ENCODE data around the gene LARP4. TPM values are rescaled to one million over a fixed set of nuclear protein-coding genes. Genes with fewer than 3 reads are reported as not detected.
"Not testable (repeated sequence)": the region's sequence is repeated elsewhere in the genome, so short reads cannot be mapped to it uniquely, and the experiment has no call there.

LARP4 gene
- total and polyA plus RNA-seq, 2 experiments from 2014 or later, result 17.4 to 30.9 TPM

DNA sequence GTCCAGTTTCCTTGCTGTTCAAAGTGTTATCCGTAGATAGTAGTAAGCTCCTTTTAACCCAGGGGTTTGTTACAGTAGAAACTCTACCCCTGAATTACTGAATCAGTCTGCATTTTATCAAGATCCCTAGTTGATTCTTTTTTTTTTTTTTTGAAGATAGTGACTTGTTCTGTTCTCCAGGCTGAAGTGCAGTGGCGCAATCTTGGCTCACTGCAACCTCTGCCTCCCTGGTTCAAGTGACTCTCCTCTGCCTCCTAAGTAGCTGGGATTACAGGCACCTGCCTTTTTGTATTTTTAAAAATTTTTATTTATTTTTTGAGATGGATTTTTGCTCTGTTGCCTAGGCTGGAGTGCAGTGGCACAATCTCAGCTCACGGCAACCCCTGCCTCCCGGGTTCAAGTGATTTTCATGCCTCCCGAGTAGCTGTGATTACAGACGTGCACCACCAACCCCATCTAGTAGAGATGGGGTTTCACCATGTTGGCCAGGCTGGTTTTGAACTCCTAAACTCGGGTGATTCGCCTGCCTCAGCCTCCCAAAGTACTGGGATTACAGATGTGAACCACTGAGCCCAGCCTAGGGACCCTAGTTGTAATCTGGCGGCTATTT lies 10.5 kb downstream of the LARP4 start:
- Histone ChIP-seq H3K79me2 (ENCODE audit: insufficient read depth) (peaks cover 100% of the 10 kb centered on the region), H3K4me3 (no peak overlapping the region), H3K9me2 (ENCODE audit: insufficient read depth) (no peaks in the 10 kb centered on the region), H3K27me3 (replicated peaks; ENCODE audit: insufficient read depth) (no peaks in the 10 kb centered on the region), H3F3A (ENCODE audit: insufficient read depth) (no peaks in the 10 kb centered on the region), H3K4me1 (ENCODE audit: insufficient read depth) (no peaks in the 10 kb centered on the region), H3K9ac (no peak overlapping the region), H3K4me2 (ENCODE audit: unreplicated experiment) (no peak overlapping the region), H3K27ac (no peak overlapping the region), H4K20me1 (ENCODE audit: insufficient read depth) (peaks cover 12% of the 10 kb centered on the region), H3K9me3 (ENCODE audit: low read depth) (no peaks in the 10 kb centered on the region), H2AFZ (no peak overlapping the region), H3K36me3 (ENCODE audit: low read depth) (0 out of 2 replicates have a peak, but pooled peaks cover 3% of the 10 kb centered on the region)
- WGBS, 2 experiments (ENCODE audit: low coverage in 1 of 2, low lambda C conversion rate in 2 of 2, missing lambda C conversion rate in 2 of 2), result 89 to 90% methylated on average over 9 of the region's 9 CpGs
- no peak for DNase-seq
- in situ Hi-C loops (cut with MboI), result no loop called here
- TF ChIP-seq EZH2phosphoT487 (IDR thresholded peaks at IDR 0.05; ENCODE audit: insufficient read depth, low read depth), result no peak

DNA sequence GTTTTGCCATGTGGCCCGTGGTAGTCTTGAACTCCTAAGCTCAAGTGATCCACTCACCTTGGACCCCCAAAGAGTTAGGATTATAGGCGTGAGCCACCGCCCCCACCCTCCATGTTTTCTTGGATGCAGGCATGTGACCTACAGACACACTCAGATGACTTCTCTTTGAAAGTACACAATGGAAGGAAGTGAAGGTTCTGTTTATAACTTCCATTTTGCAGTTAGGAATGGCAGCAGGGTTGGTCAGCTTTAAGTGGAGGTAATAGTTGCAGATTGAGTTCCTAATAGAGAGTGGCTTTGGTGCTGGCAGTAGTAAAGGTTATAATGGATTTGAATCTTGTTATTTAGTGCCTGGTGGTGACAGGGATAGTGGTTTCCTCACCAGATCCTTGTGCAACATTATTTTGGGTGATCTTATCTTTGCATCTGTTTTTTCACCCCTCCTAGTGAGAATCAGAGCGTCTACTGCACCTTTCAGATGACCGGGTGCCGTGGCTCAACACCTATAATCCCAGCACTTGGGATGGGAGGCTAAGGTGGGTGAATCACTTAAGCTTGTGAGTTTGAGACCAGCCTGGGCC lies 15.3 kb downstream of the LARP4 start:
- no peak overlapping the region for H3K27ac ChIP-seq
- 94 to 98% methylated on average over 6 of the region's 6 CpGs for WGBS, 2 experiments (ENCODE audit: low coverage in 1 of 2, low lambda C conversion rate in 2 of 2, missing lambda C conversion rate in 2 of 2)
- no peaks in the 10 kb centered on the region for H3F3A ChIP-seq (ENCODE audit: insufficient read depth)
- no peaks in the 10 kb centered on the region for H3K9me2 ChIP-seq (ENCODE audit: insufficient read depth)
- H3K9me3 ChIP-seq (ENCODE audit: low read depth), result no peaks in the 10 kb centered on the region
- TF ChIP-seq EZH2phosphoT487 (IDR thresholded peaks at IDR 0.05; ENCODE audit: insufficient read depth, low read depth), result no peak
- TF ChIP-seq EZH2 (IDR thresholded peaks at IDR 0.05; ENCODE audit: insufficient read depth, poor library complexity, severe bottlenecking), result no peak
- no peaks in the 10 kb centered on the region for H3K4me1 ChIP-seq (ENCODE audit: insufficient read depth)
- peaks cover 100% of the 10 kb centered on the region for H3K79me2 ChIP-seq (ENCODE audit: insufficient read depth)
- H3K4me2 ChIP-seq (ENCODE audit: unreplicated experiment), result no peak overlapping the region
- H3K27me3 ChIP-seq (replicated peaks; ENCODE audit: insufficient read depth), result no peaks in the 10 kb centered on the region
- H2AFZ ChIP-seq, result no peak overlapping the region
- no peak overlapping the region for H3K9ac ChIP-seq
- H3K36me3 ChIP-seq (ENCODE audit: low read depth), result 0 out of 2 replicates have a peak, but pooled peaks cover 8% of the 10 kb centered on the region
- H3K4me3 ChIP-seq, result no peak overlapping the region
- H4K20me1 ChIP-seq (ENCODE audit: insufficient read depth), result peaks cover 12% of the 10 kb centered on the region
- in situ Hi-C loops (cut with MboI), result no loop called here
- no peak for DNase-seq

DNA sequence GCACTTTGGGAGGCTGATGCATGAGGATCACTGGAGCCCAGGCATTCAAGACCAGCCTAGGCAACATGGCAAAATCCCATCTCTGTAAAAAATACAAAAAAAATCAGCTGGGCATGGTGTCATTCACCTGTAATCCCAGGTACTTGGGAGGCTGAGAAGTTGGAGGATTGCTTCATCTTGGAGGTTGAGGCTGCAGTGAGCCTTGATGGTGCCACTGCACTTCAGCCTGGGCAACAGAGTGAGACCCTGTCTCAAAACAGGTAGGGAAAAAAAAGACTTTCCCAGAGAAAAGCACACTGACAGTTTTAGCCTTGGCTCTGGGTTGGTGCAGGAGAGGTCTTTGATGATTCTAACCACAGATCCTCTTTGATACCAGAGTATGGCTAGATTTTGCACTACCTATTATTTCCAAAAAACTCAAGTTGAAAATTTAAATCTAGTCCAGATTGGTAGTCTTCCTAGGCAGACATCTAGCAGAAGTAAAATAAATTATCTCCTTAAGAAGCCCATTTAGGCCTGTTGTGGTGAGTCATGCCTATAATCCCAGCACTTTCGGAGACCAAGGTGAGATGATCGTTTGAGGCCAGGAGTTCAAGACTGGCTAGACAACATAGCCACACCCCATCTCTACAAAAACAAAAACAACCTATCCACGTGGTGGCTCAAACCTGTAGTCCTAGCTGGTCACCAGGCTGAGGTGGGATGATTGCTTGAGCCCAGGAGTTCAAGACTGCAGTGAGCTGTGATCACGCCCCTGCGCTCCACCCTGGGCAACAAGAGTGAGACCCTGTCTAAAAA lies 18.6 kb downstream of the LARP4 start:
- H4K20me1 ChIP-seq (ENCODE audit: insufficient read depth), result peaks cover 5% of the 10 kb centered on the region; the same call in 1 of the 2 replicates
- 85 to 88% methylated on average over 5 of the region's 5 CpGs for WGBS, 2 experiments (ENCODE audit: low coverage in 1 of 2, low lambda C conversion rate in 2 of 2, missing lambda C conversion rate in 2 of 2)
- no peak for DNase-seq

DNA sequence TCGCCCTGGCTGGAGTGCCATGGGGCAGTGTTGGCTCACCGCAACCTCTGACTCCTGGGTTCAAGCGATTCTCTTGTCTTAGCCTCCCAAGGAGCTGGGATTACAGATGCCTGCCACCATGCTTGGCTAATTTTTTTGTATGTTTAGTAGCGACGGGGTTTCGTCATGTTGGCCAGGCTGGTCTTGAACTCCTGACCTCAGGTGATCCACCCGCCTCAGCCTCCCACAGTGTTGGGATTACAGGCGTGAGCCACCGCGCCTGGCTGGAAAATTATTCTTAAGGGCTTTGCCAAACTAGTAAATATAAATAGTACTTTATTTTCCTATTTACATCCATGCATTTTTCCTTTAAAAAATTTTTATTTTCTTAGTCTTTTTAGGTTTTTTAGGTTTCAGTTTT lies 22.2 kb downstream of the LARP4 start:
- WGBS, 2 experiments (ENCODE audit: low coverage in 1 of 2, low lambda C conversion rate in 2 of 2, missing lambda C conversion rate in 2 of 2), result 94 to 95% methylated on average over 10 of the region's 10 CpGs
- H3K4me2 ChIP-seq (ENCODE audit: unreplicated experiment); H3K9ac ChIP-seq; H3K27me3 ChIP-seq (replicated peaks; ENCODE audit: insufficient read depth); H3K9me3 ChIP-seq (ENCODE audit: low read depth); in situ Hi-C loops (cut with MboI); H3F3A ChIP-seq (ENCODE audit: insufficient read depth); H3K9me2 ChIP-seq (ENCODE audit: insufficient read depth); DNase-seq; H3K36me3 ChIP-seq (ENCODE audit: low read depth); H4K20me1 ChIP-seq (ENCODE audit: insufficient read depth); H3K4me1 ChIP-seq (ENCODE audit: insufficient read depth); H3K27ac ChIP-seq; H3K4me3 ChIP-seq; H2AFZ ChIP-seq: not testable (repeated sequence)
- peaks cover 100% of the 10 kb centered on the region for H3K79me2 ChIP-seq (ENCODE audit: insufficient read depth)

More for the DNA sequence above, 18.6 kb downstream of the LARP4 start:
- no peak overlapping the region for H2AFZ ChIP-seq
- no peaks in the 10 kb centered on the region for H3K9me2 ChIP-seq (ENCODE audit: insufficient read depth)
- H3K36me3 ChIP-seq (ENCODE audit: low read depth), result 0 out of 2 replicates have a peak, but pooled peaks cover 8% of the 10 kb centered on the region
- in situ Hi-C loops (cut with MboI), result no loop called here
- H3K79me2 ChIP-seq (ENCODE audit: insufficient read depth), result peaks cover 100% of the 10 kb centered on the region
- no peaks in the 10 kb centered on the region for H3K9me3 ChIP-seq (ENCODE audit: low read depth)
- no peak overlapping the region for H3K4me3 ChIP-seq
- H3K4me2 ChIP-seq (ENCODE audit: unreplicated experiment), result no peak overlapping the region
- H3F3A ChIP-seq (ENCODE audit: insufficient read depth), result no peaks in the 10 kb centered on the region
- H3K27ac ChIP-seq, result no peak overlapping the region
- no peak overlapping the region for H3K9ac ChIP-seq
- no peak for TF ChIP-seq EZH2phosphoT487 (IDR thresholded peaks at IDR 0.05; ENCODE audit: insufficient read depth, low read depth)
- no peak for TF ChIP-seq EZH2 (IDR thresholded peaks at IDR 0.05; ENCODE audit: insufficient read depth, poor library complexity, severe bottlenecking)
- H3K27me3 ChIP-seq (replicated peaks; ENCODE audit: insufficient read depth), result no peaks in the 10 kb centered on the region
- no peaks in the 10 kb centered on the region for H3K4me1 ChIP-seq (ENCODE audit: insufficient read depth)

DNA sequence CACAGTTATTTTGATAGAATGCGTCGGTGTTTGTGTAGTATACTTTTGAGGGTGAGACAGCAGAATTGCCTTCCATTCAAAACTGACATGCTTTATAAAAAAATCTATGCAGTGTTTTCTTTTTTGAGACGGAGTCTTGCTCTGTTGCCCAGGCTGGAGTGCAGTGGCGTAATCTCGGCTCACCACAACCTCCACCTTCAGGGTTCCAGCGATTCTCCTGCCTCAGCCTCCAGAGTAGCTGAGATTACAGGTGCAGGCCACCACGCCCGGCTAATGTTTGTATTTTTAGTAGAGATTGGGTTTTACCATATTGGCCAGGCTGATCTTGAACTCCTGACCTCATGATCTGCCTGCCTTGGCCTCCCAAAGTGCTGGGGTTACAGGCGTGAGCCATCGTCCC lies 22.7 kb downstream of the LARP4 start:
- peaks cover 100% of the 10 kb centered on the region for H3K79me2 ChIP-seq (ENCODE audit: insufficient read depth)
- H3K9me2 ChIP-seq (ENCODE audit: insufficient read depth); H3F3A ChIP-seq (ENCODE audit: insufficient read depth); DNase-seq; H3K9me3 ChIP-seq (ENCODE audit: low read depth); H3K9ac ChIP-seq; H3K27ac ChIP-seq; H4K20me1 ChIP-seq (ENCODE audit: insufficient read depth); in situ Hi-C loops (cut with MboI); H3K36me3 ChIP-seq (ENCODE audit: low read depth); H3K4me2 ChIP-seq (ENCODE audit: unreplicated experiment); H2AFZ ChIP-seq; H3K4me1 ChIP-seq (ENCODE audit: insufficient read depth); H3K27me3 ChIP-seq (replicated peaks; ENCODE audit: insufficient read depth); H3K4me3 ChIP-seq: not testable (repeated sequence)
- 95 to 99% methylated on average over 10 of the region's 10 CpGs for WGBS, 2 experiments (ENCODE audit: low coverage in 1 of 2, low lambda C conversion rate in 2 of 2, missing lambda C conversion rate in 2 of 2)

Measured in GM23248 (cell line).